ENCODE measurements around the gene ELFN1. TPM values are rescaled to one million over a fixed set of nuclear protein-coding genes. Genes with fewer than 3 reads are reported as not detected.

ELFN1 gene
- total and polyA plus RNA-seq, 9 of the 15 experiments (the other 6 are each of a cell fraction or from before 2014, with no cell fraction given), result 0.04 to 0.64 (median 0.18) TPM; not detected in 2

DNA sequence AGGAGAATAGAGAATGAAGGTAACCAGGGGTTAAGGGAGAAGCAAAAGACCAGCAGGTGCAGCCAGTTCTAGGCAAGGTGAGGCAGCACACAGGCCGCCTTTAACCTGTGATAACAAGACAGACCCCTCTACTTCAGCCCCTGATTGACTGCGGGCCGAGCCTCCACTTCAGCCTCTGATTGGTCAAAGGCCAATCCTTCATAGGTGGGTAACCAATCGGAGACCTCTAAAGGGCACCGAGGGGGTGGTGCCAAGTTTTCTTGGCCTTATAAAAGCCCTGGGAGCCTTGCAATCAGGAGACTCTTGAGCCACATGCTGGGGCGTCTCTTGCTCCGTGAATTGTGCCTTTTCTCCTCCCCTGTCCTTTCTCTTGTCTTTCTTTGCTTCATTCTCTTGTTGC is 98.8 kb downstream of the ELFN1 start (continued):
- TF ChIP-seq POU5F1 (IDR thresholded peaks at IDR 0.05; ENCODE audit: borderline replicate concordance, low read depth, low read length, partially characterized antibody) (no peak), GTF2E2 (tag; IDR thresholded peaks at IDR 0.05) (no peak), HNRNPLL (IDR thresholded peaks at IDR 0.05; ENCODE audit: low read depth, low read length, poor library complexity, severe bottlenecking) (no peak), NR0B1 (IDR thresholded peaks at IDR 0.05; ENCODE audit: partially characterized antibody) (no peak), ZKSCAN1 (IDR thresholded peaks at IDR 0.05; ENCODE audit: low read depth, low read length) (no peak), HDAC1 (IDR thresholded peaks at IDR 0.05) (no peak), FOS (IDR thresholded peaks at IDR 0.05; ENCODE audit: extremely low read depth, insufficient read length) (peak; percentile 77), TAF1 (IDR thresholded peaks at IDR 0.05; ENCODE audit: control insufficient read depth, extremely low read depth, insufficient read depth, low read length, severe bottlenecking) (no peak), ASH1L (IDR thresholded peaks at IDR 0.05; ENCODE audit: borderline replicate concordance, low read depth, partially characterized antibody) (peak; percentile 78), MYNN (IDR thresholded peaks at IDR 0.05) (no peak), MYNN (CRISPR knock-in tag; IDR thresholded peaks at IDR 0.05) (no peak), E4F1 (CRISPR knock-in tag; IDR thresholded peaks at IDR 0.05; ENCODE audit: borderline replicate concordance) (no peak)
- TF ChIP-seq, protein P1, sequence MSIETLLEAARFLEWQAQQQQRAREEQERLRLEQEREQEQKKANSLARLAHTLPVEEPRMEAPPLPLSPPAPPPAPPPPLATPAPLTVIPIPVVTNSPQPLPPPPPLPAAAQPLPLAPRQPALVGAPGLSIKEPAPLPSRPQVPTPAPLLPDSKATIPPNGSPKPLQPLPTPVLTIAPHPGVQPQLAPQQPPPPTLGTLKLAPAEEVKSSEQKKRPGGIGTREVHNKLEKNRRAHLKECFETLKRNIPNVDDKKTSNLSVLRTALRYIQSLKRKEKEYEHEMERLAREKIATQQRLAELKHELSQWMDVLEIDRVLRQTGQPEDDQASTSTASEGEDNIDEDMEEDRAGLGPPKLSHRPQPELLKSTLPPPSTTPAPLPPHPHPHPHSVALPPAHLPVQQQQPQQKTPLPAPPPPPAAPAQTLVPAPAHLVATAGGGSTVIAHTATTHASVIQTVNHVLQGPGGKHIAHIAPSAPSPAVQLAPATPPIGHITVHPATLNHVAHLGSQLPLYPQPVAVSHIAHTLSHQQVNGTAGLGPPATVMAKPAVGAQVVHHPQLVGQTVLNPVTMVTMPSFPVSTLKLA (conservative IDR thresholded peaks at IDR 0.05), result no peak
